Epithelial cell of esophagus (primary cell): ENCODE data around the gene OLA1.

ENCODE experiments used
- DNase-seq: peaks from one replicate; pipeline ENCODE4 v3.0.0; 2010; ENCODE audit warnings: low read depth
- H3K4me3 ChIP-seq: 2 replicates; pipeline ENCODE4 v1.5.1; 2011; ENCODE audit warnings: mild to moderate bottlenecking, low read length, control low read depth
- TF ChIP-seq, protein P1 (sequence below): IDR thresholded peaks from 2 replicates; pipeline ENCODE4 v1.5.1; 2011; ENCODE audit warnings: low read depth, mild to moderate bottlenecking, low read length, control low read depth, inconsistent platforms; ENCODE audit not compliant: insufficient read depth; ENCODE audit errors: missing control alignments

OLA1 gene

GRCh38 chr2:174048243-174048642, 200.1 kb downstream of the OLA1 start:
- H3K4me3 ChIP-seq, result no peak overlapping the region
- TF ChIP-seq, protein P1, sequence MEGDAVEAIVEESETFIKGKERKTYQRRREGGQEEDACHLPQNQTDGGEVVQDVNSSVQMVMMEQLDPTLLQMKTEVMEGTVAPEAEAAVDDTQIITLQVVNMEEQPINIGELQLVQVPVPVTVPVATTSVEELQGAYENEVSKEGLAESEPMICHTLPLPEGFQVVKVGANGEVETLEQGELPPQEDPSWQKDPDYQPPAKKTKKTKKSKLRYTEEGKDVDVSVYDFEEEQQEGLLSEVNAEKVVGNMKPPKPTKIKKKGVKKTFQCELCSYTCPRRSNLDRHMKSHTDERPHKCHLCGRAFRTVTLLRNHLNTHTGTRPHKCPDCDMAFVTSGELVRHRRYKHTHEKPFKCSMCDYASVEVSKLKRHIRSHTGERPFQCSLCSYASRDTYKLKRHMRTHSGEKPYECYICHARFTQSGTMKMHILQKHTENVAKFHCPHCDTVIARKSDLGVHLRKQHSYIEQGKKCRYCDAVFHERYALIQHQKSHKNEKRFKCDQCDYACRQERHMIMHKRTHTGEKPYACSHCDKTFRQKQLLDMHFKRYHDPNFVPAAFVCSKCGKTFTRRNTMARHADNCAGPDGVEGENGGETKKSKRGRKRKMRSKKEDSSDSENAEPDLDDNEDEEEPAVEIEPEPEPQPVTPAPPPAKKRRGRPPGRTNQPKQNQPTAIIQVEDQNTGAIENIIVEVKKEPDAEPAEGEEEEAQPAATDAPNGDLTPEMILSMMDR, result no peak
- DNase-seq, result no peak

GRCh38 chr2:174047746-174048145, 200.6 kb downstream of the OLA1 start:
- no peak for DNase-seq
- H3K4me3 ChIP-seq, result no peak overlapping the region
- TF ChIP-seq, protein P1, result no peak

DNA sequence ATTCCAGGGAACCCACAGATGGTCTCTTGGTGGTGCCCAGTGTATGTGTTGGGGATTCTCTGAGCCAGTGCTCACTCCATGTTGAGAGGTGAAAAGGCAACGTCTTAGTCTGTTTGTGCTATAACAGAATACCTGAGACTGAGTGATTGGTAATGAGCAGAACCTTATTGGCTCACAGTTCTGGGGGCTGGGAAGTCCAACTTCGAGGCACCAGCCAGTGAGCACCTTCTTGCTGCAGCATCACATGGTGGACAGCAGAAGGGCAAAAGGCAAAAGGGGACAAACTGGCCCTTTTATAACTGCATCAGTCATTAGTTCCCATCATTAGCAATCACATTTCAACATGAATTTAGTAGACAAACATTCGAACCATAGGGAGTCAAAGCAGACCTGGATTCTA, 202.2 kb downstream of the OLA1 start:
- DNase-seq, result no peak
- H3K4me3 ChIP-seq, result no peak overlapping the region
- TF ChIP-seq, protein P1, result no peak

DNA sequence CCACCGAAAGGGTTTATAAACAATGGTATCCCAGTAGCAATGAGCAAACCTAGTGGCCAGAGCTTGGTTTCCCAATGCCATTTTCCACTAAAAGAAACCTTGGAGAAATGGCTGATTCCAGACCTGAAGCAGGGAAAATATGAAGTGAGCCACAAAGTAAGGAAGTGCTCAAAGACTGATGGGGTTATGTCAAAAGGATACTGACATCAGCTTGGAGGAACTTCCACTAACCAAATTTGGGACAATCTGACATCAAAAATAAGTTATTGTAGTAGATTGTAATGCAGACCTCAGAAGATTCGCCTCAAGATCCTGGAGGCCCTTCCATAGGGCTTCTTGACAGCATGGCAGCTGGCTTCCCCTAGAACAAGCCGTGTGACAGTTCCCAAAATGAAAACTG, 203.8 kb downstream of the OLA1 start:
- DNase-seq, result no peak
- TF ChIP-seq, protein P1, result no peak
- no peak overlapping the region for H3K4me3 ChIP-seq

DNA sequence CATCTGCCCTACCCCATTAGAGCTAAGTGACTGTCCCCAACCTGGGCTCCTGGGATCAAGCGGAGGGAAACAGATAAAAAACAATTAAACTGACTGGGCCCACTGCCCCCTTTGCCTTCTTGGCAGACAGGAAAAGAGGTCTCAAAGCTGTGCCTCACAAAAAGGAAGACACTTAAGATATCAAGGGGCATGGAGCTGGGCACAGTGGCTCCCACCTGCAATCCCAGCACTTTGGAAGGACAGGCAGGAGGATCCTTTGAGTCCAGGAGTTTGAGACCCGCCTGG, 208.0 kb downstream of the OLA1 start:
- TF ChIP-seq, protein P1, result no peak
- no peak overlapping the region for H3K4me3 ChIP-seq
- no peak for DNase-seq

GRCh38 chr2:174039551-174040416, 208.5 kb downstream of the OLA1 start:
- TF ChIP-seq, protein P1, result peak; percentile 95
- no peak overlapping the region for H3K4me3 ChIP-seq
- peak; percentile 94 for DNase-seq

DNA sequence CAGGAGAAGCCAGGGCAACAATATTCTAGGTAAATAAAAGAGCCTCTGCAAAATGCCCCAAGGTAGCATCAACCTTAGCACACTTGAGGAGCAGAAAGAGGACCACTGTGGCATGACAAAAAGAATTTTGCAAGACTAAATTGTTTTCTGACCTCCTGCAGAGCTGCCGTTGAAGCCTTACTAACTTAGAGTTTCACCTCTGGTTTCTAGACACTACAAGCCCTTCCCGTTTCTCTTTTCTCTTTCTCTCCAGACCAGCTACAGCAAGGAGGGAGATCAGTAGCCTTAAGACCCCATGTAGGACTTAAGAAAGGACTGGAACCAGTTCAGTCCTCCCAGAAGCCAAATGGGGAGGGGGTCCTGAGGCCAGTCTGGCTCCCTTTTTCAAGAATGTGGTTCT, 209.9 kb downstream of the OLA1 start:
- TF ChIP-seq, protein P1, result no peak
- DNase-seq, result no peak
- H3K4me3 ChIP-seq, result no peak overlapping the region
